HL-60/S4 (cell line): ENCODE results near the gene VWA8.
"Not testable (repeated sequence)": the region's sequence is repeated elsewhere in the genome, so short reads cannot be mapped to it uniquely, and the experiment has no call there.

ENCODE experiments used
- in situ Hi-C: fragments of 300-500 bp; cut with MboI; formaldehyde crosslinking; loops from 2 replicates; pipeline ENCODE4 v1.14.3; 2022; ENCODE audit warnings: low sequenced_read_pairs

Gene VWA8

GRCh38 chr13:41811588-41812021 lies 149.3 kb downstream of the VWA8 start:
- in situ Hi-C loops = no loop called here

- in situ Hi-C loops = no loop called here
Measured at GRCh38 chr13:41809962-41810361, 150.9 kb downstream of the VWA8 start.

- in situ Hi-C loops = not testable (repeated sequence)
Measured at GRCh38 chr13:41803445-41803735, 157.5 kb downstream of the VWA8 start.

GRCh38 chr13:41802684-41803444 lies 158.0 kb downstream of the VWA8 start:
- in situ Hi-C loops = no loop called here

GRCh38 chr13:41802043-41802683 lies 158.7 kb downstream of the VWA8 start:
- in situ Hi-C loops = no loop called here

- in situ Hi-C loops = no loop called here
Measured at GRCh38 chr13:41791056-41791455, 169.9 kb downstream of the VWA8 start.

- in situ Hi-C loops = no loop called here
Measured at GRCh38 chr13:41788552-41788951, 172.4 kb downstream of the VWA8 start.

- in situ Hi-C loops = no loop called here
Measured at GRCh38 chr13:41785402-41786172, 175.3 kb downstream of the VWA8 start.

- in situ Hi-C loops = no loop called here
Measured at GRCh38 chr13:41782086-41782485, 178.8 kb downstream of the VWA8 start.

- in situ Hi-C loops = no loop called here
Measured at GRCh38 chr13:41780715-41781706, 179.9 kb downstream of the VWA8 start.

- in situ Hi-C loops = no loop called here
Measured at GRCh38 chr13:41775251-41775650, 185.7 kb downstream of the VWA8 start.

GRCh38 chr13:41774605-41775218 lies 186.2 kb downstream of the VWA8 start:
- in situ Hi-C loops = no loop called here

- in situ Hi-C loops = no loop called here
Measured at GRCh38 chr13:41767801-41768200, 193.1 kb downstream of the VWA8 start.

- in situ Hi-C loops = no loop called here
Measured at GRCh38 chr13:41766439-41766838, 194.5 kb downstream of the VWA8 start.

GRCh38 chr13:41765813-41766212 lies 195.1 kb downstream of the VWA8 start:
- in situ Hi-C loops = no loop called here

- in situ Hi-C loops = no loop called here
Measured at GRCh38 chr13:41765020-41765419, 195.9 kb downstream of the VWA8 start.

GRCh38 chr13:41764558-41764957 lies 196.4 kb downstream of the VWA8 start:
- in situ Hi-C loops = no loop called here

GRCh38 chr13:41763782-41764181 lies 197.1 kb downstream of the VWA8 start:
- in situ Hi-C loops = no loop called here

- in situ Hi-C loops = no loop called here
Measured at GRCh38 chr13:41762796-41763195, 198.1 kb downstream of the VWA8 start.

- in situ Hi-C loops = no loop called here
Measured at GRCh38 chr13:41756198-41756880, 204.6 kb downstream of the VWA8 start.
